Suprapubic skin (tissue), 4 donors: ENCODE results near the gene KRT13. TPM values are rescaled to one million over a fixed set of nuclear protein-coding genes. Genes with fewer than 3 reads are reported as not detected.

Experiments used
- DNase-seq, 2 donors: peaks; one replicate each; pipeline ENCODE4 v3.0.0-alpha.2; 2019; ENCODE audit warnings: low spot score in 2 of 2
- H3K27ac ChIP-seq: fragments of 200-600 bp; sonication (generic); one replicate; pipeline ENCODE4 v1.5.1; 2019
- H3K27me3 ChIP-seq: fragments of 200-600 bp; sonication (generic); one replicate; pipeline ENCODE4 v1.5.1; 2019
- H3K36me3 ChIP-seq: fragments of 200-600 bp; sonication (generic); one replicate; pipeline ENCODE4 v1.5.1; 2019
- H3K4me1 ChIP-seq: fragments of 200-600 bp; sonication (generic); one replicate; pipeline ENCODE4 v1.5.1; 2019
- H3K4me3 ChIP-seq: fragments of 200-600 bp; sonication (generic); one replicate; pipeline ENCODE4 v1.5.1; 2019; ENCODE audit warnings: mild to moderate bottlenecking
- H3K9me3 ChIP-seq: fragments of 200-600 bp; sonication (generic); one replicate; pipeline ENCODE4 v1.5.1; 2019
- CTCF ChIP-seq, 2 donors: fragments of 200-600 bp in 1 of 2; fragments of 450-650 bp in 1 of 2; sonication (generic) in 1 of 2; IDR thresholded peaks; one replicate each; pipeline ENCODE4 v1.5.1; 2016 to 2019; ENCODE audit warnings: antibody characterized with exemption in 2 of 2, mild to moderate bottlenecking in 1 of 2, moderate library complexity in 1 of 2
- EP300 ChIP-seq: sonication (generic); formaldehyde crosslinking; IDR thresholded peaks from one replicate; pipeline ENCODE4 v1.6.1; 2017; ENCODE audit warnings: antibody characterized with exemption
- POLR2A ChIP-seq, 2 donors: fragments of 450-650 bp; IDR thresholded peaks; one replicate each; pipeline ENCODE4 v1.6.1; 2017; ENCODE audit warnings: antibody characterized with exemption in 2 of 2, mild to moderate bottlenecking in 2 of 2, moderate library complexity in 2 of 2
- POLR2AphosphoS5 ChIP-seq, 3 donors: sonication (generic); formaldehyde crosslinking; IDR thresholded peaks; one replicate each; pipeline ENCODE4 v1.6.1; 2017; ENCODE audit warnings: antibody characterized with exemption in 3 of 3
- WGBS: methylation state at CpG from one replicate; pipeline ENCODE4 v1.1.5; 2018; 5-methylcytosine and 5-hydroxymethylcytosine counted together
- total RNA-seq, 4 donors: library from RNA; depleted of rRNA; stranded (reverse); fragments of >200 nt; gene quantifications; one replicate each; pipeline ENCODE4 v1.1.0, GENCODE V29; 2016

Gene KRT13
- total RNA-seq, 4 donors from 2014 or later = 0.51 TPM; not detected in 3

GRCh38 chr17:41505809-41506767 is 676 bp upstream of the KRT13 start:
- 72% methylated on average over 14 of the region's 14 CpGs for WGBS
- TF ChIP-seq EP300 (no peak), CTCF (IDR thresholded peaks at IDR 0.05) (no peak), POLR2AphosphoS5 (IDR thresholded peaks at IDR 0.05) (no peak), POLR2A (IDR thresholded peaks at IDR 0.05) (no peak)
- DNase-seq = no peak
- no peaks in the 10 kb centered on the region for H3K36me3 ChIP-seq
- no peaks in the 10 kb centered on the region for H3K4me1 ChIP-seq
- no peaks in the 10 kb centered on the region for H3K9me3 ChIP-seq
- no peak overlapping the region for H3K27ac ChIP-seq
- no peak overlapping the region for H3K4me3 ChIP-seq
- H3K27me3 ChIP-seq = peaks cover 3% of the 10 kb centered on the region

- no peak overlapping the region for H3K4me3 ChIP-seq
- H3K27me3 ChIP-seq = peaks cover 3% of the 10 kb centered on the region
Measured at GRCh38 chr17:41504246-41504977, 1.0 kb downstream of the KRT13 start.

GRCh38 chr17:41503202-41503601 is 2.2 kb downstream of the KRT13 start:
- no peaks in the 10 kb centered on the region for H3K9me3 ChIP-seq
- no peak for DNase-seq
- no peak overlapping the region for H3K27ac ChIP-seq
- H3K4me3 ChIP-seq = no peak overlapping the region
- TF ChIP-seq EP300 = no peak
- no peak for TF ChIP-seq POLR2A (IDR thresholded peaks at IDR 0.05)
- TF ChIP-seq CTCF (IDR thresholded peaks at IDR 0.05) = no peak
- TF ChIP-seq POLR2AphosphoS5 (IDR thresholded peaks at IDR 0.05) = no peak
- WGBS = 86% methylated on average over 9 of the region's 9 CpGs
- H3K36me3 ChIP-seq = no peaks in the 10 kb centered on the region
- peaks cover 13% of the 10 kb centered on the region for H3K4me1 ChIP-seq
- peaks cover 3% of the 10 kb centered on the region for H3K27me3 ChIP-seq

More at GRCh38 chr17:41504246-41504977, 1.0 kb downstream of the KRT13 start:
- Histone ChIP-seq H3K4me1 (peaks cover 3% of the 10 kb centered on the region), H3K27ac (no peak overlapping the region), H3K36me3 (no peaks in the 10 kb centered on the region), H3K9me3 (no peaks in the 10 kb centered on the region)
- DNase-seq = no peak
- no peak for TF ChIP-seq CTCF (IDR thresholded peaks at IDR 0.05)
- TF ChIP-seq POLR2A (IDR thresholded peaks at IDR 0.05) = no peak
- TF ChIP-seq POLR2AphosphoS5 (IDR thresholded peaks at IDR 0.05) = no peak
- no peak for TF ChIP-seq EP300
- 40% methylated on average over 8 of the region's 8 CpGs for WGBS

DNA sequence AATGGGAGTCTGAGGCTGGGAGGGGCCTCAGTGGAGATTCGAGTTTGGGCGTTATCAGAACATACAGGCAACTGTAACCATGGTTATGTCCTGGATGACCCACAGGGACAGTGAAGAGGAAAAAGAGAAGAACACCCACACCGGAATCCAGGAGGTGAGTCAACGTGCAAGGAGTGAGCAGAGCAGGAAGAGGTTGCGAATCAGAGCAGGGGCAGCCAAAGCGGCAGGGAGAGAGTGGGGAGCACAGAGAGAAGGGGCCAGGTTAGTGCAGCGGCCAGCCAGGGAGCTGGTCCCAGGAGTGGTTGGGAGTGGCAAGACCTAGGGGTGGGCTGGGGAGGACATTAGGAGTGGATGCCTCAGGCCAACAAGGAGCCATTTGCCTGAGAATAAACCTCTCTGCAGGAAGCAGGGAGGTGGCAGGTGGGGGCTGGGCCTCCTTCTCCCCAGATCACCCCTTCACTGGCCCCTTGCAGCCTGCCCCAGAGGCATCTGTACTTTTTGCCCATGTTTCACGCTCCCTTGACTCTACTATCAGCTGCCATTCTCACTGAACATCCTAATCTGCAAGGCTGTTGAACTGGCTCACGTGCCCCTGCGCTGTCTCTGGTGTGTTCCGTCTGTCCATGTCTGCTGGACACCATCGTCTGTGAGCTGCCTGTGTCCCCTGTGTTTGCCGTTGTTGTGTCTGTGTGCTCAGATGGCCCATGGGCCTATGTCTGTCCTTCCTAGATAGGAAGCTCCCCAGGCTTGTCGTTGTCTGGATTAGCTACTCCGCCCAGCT is 5.1 kb downstream of the KRT13 start:
- Histone ChIP-seq H3K27ac (no peak overlapping the region), H3K27me3 (peaks cover 3% of the 10 kb centered on the region), H3K4me3 (no peak overlapping the region), H3K9me3 (no peaks in the 10 kb centered on the region), H3K4me1 (peaks cover 24% of the 10 kb centered on the region), H3K36me3 (no peaks in the 10 kb centered on the region)
- DNase-seq = no peak
- TF ChIP-seq POLR2A (IDR thresholded peaks at IDR 0.05) (no peak), POLR2AphosphoS5 (IDR thresholded peaks at IDR 0.05) (no peak), CTCF (IDR thresholded peaks at IDR 0.05) (no peak), EP300 (no peak)
- WGBS = 74% methylated on average over 15 of the region's 15 CpGs
